HG02610 (cell line): ENCODE data around the gene CD93.

ENCODE experiments used
- ATAC-seq: cut with Tn5 transposase; IDR thresholded peaks from one replicate; pipeline ENCODE4 v1.9.1; 2021; ENCODE audit warnings: mild to moderate bottlenecking, moderate library complexity; ENCODE audit not compliant: unreplicated experiment

CD93 gene

DNA sequence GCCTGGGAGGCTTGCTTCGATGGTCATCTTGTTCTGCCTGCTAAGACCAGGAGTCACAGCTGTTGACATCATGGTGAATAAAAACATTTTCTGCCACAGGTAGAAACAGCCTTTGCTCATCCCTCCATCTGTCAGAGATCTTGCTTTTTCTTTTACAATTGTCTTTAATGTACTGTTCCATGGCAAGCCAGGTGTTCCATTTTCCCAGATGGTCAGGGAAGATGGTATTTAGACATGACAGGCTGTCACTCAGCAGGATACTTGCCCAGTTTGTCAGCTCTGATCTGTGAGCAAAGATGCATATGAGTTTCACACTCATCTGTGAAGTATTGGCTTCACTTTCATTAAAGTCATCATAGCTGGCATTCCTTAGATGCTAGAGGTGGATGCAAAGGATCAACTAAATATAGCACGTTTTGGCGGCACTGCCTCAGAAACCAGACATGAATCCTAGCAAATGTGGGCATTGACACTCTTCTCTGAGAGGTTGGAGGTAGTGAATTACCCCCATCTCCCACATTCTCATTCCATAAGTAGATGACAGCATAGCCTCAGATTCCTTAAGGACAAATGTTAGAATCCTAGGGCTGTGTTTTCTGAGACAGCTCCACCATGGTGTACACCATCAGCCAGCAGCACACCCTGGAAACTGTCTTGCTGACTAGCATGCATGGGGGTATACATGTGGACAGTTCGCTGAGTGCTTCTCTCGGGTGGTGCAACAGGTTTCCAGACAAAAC is 46.8 kb downstream of the CD93 start:
- ATAC-seq: no peak

DNA sequence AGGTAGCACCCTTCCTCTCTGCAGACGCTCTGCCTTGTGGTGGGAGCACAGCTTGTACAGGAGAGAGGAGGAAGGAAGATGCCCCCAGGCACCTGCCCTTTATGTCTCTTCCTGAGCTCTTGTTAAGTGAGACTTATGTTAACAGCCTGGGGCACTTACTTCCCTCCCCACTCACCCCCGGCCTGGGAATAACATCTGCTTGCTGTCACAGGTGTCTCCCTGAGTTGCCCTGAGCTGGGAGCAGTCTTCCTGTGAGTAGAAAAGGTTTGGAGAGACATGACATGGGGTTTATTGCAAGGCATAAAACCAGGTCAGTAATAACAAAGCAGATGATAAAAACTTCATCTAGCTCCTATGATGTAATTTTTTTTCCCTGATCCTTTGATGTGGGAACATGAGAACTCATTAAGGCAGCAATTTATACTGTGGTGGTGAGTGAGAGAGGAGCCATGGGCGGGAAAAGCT is 49.1 kb downstream of the CD93 start:
- ATAC-seq: no peak

DNA sequence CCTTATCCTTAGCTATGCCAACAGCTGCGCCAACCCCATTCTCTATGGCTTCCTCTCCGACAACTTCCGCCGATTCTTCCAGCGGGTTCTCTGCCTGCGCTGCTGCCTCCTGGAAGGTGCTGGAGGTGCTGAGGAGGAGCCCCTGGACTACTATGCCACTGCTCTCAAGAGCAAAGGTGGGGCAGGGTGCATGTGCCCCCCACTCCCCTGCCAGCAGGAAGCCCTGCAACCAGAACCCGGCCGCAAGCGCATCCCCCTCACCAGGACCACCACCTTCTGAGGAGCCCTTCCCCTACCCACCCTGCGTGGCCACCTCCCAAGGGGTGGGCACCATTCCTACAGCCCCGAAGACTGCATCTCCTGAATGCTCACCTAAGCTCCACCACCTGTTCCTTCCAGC is 49.8 kb downstream of the CD93 start:
- ATAC-seq: no peak

DNA sequence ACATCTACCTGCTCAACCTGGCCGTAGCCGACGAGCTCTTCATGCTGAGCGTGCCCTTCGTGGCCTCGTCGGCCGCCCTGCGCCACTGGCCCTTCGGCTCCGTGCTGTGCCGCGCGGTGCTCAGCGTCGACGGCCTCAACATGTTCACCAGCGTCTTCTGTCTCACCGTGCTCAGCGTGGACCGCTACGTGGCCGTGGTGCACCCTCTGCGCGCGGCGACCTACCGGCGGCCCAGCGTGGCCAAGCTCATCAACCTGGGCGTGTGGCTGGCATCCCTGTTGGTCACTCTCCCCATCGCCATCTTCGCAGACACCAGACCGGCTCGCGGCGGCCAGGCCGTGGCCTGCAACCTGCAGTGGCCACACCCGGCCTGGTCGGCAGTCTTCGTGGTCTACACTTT is 50.4 kb downstream of the CD93 start:
- no peak for ATAC-seq

DNA sequence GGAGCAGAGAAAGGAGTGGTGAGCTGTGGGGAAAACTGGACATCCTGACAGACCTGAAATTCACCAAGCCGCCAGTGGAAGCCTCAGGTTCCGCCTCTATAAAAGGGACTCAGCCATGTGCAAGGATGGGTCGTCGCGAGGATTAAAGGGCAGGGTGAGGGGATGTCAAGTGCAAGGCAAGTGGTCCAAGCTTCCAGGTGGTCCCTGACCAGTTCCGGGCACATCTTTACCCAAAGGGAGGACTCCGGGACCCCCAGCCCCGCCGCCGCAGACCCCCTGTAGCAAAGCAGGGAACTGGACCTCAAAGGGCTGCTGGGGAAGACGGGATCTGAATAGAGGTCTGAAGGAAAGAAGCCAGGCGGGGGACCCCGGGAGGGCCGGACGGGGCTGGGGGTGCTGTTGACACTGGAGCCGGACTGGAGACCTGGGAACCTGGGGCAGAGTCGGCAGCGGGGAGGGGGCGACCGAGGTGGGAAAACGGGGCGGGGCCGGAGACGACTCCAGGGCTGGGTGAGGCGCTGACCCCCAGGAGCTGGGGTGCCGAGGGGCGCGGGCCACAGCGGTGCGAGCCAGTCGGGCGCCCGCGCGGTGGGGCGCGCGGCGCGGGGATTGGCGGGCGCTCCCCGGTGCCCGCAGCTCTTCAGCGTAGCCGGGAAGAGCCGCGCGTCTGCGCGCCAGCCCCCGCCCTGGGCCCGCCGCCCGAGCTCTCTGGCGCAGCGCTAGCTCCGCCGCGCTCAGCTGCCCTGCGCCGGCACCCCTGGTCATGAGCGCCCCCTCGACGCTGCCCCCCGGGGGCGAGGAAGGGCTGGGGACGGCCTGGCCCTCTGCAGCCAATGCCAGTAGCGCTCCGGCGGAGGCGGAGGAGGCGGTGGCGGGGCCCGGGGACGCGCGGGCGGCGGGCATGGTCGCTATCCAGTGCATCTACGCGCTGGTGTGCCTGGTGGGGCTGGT is 51.1 kb downstream of the CD93 start, which contains the start of gene SSTR4:
TSS of gene SSTR4 (plus strand) at position 592 of the 951 bp plus-strand sequence. CDS start at position 764, 172 bp downstream.
- no peak for ATAC-seq

DNA sequence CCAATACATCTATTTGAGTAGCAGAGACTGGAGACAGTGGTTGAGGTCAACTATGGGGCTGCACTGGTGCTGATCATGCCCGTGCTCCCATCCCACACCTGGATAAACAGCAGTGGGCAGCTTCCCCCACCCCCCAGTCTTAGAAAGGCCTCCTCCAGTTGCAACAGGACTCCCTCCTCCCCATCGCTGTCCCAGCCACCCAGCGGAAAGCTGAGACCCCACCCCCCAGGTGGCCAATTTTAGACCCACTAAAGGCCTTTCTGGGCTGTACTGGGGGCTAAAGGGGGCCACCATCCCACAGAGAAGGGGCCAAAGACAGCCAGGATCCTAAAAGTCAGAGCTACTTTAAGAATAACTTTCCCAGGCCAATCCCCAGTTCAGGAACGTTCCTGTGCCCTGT is 52.2 kb downstream of the CD93 start:
- no peak for ATAC-seq

DNA sequence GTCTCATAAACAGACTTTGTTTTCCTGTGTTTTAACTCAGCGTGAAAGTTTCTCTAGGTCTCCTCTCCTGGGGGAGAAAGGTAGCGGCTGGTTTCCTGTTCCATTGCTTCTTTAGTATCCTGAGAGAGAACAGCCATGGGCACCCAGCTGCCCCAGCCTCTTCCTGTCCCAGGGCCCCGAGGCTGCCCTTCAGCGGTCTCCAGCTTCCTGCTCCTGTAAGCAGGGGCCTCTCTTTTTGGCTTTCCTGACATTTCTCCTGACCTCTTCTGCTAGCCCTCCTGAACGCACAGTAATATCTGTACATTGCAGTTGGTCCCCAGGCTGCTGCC is 53.4 kb downstream of the CD93 start:
- ATAC-seq: no peak

DNA sequence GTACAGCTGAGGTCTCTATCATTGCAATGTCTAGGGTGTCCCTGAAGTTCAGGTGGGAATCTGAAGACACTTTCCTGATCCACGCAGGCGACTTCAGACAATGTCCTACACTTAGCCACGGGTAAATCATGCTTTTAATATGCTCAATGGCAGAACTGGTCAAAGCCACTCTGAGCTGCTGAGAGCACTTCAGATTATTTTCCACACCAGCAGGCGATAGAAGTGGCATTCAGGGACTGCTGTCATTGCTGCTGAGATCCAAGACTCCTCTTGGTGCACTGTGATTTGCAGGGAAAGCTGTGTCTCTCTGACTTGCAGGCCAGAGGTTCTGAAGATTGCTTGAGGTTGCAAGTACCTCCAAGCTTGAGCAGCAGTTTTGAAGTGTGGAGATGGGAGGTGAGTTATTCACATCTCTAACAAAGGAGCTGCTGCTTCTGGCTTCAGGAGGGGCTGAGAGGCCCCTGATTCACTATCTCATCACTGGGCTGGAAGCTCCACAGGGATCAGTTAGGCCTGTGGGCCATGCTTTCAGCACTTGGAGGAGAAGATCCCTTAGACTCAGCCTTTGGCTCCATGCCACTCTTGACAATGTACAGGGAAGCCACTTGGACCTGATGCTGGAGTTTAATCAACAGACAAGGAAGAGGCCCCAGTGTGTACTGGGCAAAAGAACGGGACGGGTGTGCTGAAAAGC is 53.9 kb downstream of the CD93 start:
- no peak for ATAC-seq

DNA sequence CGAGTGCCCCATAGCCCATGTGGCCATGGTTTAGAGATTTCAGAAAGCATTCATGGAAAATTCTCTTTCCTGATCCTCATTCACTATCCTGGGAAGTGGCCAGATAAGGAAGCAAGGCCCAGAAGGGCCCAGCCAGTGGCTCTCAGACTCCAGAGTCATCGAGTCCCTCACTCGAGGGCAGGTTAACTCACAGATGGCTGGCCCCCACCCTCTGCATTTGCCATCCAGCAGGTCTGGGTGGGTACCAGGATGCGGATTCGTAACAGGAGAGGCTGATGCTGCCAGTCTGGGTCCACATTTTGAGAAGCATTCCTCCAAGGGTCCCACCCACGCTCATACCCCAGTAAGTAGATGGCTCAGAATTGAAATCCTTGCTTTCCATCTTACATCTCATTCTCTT is 54.8 kb downstream of the CD93 start:
- no peak for ATAC-seq
